GM18867 (cell line): ENCODE measurements around the gene ALDH1L2.
"Not testable (repeated sequence)": the region's sequence is repeated elsewhere in the genome, so short reads cannot be mapped to it uniquely, and the experiment has no call there.

ENCODE experiments used
- ATAC-seq: cut with Tn5 transposase; IDR thresholded peaks from one replicate; pipeline ENCODE4 v1.9.1; 2021; ENCODE audit warnings: mild to moderate bottlenecking, moderate library complexity; ENCODE audit not compliant: unreplicated experiment

The ALDH1L2 gene

GRCh38 chr12:104990950-104991349, 93.3 kb downstream of the ALDH1L2 start:
- ATAC-seq: no peak

GRCh38 chr12:104986022-104986941, 98.0 kb downstream of the ALDH1L2 start, which contains the start of gene NOPCHAP1:
Gene NOPCHAP1 (plus strand): TSS chr12:104986316. CDS start chr12:104986353, 37 bp downstream.
- peak; percentile 92 for ATAC-seq

- ATAC-seq: no peak
These were observed 99.1 kb downstream of the ALDH1L2 start for GRCh38 chr12:104985206-104985605.

GRCh38 chr12:104977688-104978087, 106.6 kb downstream of the ALDH1L2 start:
- ATAC-seq: not testable (repeated sequence)

GRCh38 chr12:104976703-104977102, 107.6 kb downstream of the ALDH1L2 start:
- no peak for ATAC-seq

- ATAC-seq: no peak
These were observed 108.5 kb downstream of the ALDH1L2 start for GRCh38 chr12:104975587-104976343.

- ATAC-seq: peak; percentile 99
These were observed 109.5 kb downstream of the ALDH1L2 start for GRCh38 chr12:104974626-104975290.

GRCh38 chr12:104973250-104973649, 111.0 kb downstream of the ALDH1L2 start:
- ATAC-seq: no peak

GRCh38 chr12:104971306-104971705, 113.0 kb downstream of the ALDH1L2 start:
- ATAC-seq: no peak
